Measurements from ENCODE around the gene NOL12.
A peak's percentile ranks its signal among the peaks of the same experiment; 100 is the strongest.

Gene NOL12

DNA sequence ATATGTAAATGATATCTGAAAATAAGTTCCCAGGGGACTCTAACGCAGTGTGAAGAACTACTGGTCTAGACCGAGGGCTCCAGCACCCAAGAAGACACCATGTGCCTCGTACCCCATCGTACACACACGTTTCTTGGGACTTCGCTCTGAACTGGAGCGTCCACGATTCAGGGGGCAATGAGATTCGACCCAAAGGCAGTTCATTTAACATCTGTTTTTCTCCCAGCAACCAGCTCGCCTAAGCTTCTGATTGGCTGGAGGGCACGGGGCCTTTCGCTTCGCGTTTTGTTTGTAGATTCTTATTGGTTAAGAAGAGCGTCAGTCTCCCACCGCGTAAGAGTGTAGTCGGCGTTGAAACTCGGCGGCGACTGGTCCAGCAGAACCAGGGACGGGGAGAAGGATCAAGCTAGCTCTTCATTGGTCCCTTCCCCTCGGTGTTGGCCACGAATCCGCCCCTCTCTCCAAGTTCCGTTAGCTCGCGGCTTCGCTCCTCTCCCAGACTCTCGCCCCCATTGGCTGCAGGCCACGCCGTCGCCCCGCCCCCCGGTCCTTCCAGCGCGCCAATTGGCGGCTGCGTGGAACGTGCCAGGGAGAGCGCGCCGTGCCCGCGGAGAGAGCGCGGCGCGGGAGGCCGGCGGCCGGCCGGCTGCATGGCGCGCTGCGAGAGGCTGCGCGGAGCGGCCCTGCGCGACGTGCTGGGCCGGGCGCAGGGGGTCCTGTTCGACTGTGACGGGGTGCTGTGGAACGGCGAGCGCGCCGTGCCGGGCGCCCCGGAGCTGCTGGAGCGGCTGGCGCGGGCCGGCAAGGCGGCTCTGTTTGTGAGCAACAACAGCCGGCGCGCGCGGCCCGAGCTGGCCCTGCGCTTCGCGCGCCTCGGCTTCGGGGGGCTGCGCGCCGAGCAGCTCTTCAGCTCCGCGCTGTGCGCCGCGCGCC, 27.7 kb upstream of the NOL12 start, which contains the start of gene PDXP:
TSS of gene PDXP (plus strand) at position 591 of the 933 bp plus-strand sequence. CDS start at position 651, 60 bp downstream.
- DNase-seq: peak; percentile 90

- DNase-seq: peak; percentile 54
Observed at GRCh38 chr22:37659066-37659896, 26.9 kb upstream of the NOL12 start.

DNA sequence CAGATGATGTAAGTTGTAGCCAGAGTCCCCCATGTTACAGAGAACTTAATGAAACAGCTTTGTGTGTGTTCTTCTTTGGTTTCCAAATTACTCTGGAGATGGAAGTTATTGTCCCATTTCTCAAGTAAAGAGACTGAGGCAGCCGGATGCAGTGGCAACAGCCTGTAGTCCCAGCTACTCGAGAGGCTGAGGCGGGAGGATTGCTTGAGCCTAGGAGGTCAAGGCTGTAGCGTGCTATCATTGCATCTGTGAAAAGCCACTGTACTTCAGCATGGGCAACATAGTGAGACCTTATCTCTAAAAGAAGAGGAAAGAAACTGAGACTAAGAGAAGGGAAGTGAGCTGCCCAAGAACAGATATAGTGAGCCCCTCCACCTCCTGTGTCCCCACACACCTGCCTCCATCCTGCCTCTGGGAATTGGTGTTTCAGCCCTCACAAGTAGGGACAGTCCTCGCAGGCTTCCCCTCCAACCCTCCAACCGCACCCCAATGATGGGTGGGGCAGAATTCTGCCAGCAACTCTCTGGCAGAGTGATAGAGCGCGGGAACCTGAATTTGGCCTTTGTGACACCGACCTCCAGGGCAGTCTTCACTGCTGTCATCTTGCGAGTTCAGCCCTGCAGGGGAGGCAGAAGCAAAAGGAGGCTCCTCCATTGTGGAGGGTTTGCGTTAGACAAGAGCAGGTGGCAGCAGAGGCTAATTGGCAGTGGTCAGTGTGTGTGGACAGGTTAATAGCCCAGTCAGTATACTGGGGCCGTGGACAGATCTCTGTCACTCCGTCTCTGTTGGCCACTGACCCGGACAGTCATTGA, 26.0 kb upstream of the NOL12 start:
- no peak for DNase-seq

DNA sequence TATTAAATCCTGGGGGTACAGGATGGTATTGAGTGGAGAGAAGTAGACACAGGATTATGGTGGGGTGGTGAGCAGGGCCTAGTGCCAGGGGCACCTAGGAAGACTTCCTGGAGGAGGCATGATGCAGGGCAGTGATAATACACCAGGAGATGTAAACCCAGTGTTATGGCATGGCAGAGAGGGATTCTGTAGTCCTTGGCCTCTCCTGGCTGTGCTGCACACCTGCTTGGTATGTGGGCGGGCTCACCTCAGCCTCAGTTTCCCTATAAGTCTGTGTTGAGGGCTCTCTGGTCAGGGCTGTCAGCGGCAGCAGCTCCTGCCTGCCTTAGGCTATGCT, 25.5 kb upstream of the NOL12 start:
- no peak for DNase-seq

- peak; percentile 61 for DNase-seq
Observed at GRCh38 chr22:37661160-37661924, 24.8 kb upstream of the NOL12 start.

DNA sequence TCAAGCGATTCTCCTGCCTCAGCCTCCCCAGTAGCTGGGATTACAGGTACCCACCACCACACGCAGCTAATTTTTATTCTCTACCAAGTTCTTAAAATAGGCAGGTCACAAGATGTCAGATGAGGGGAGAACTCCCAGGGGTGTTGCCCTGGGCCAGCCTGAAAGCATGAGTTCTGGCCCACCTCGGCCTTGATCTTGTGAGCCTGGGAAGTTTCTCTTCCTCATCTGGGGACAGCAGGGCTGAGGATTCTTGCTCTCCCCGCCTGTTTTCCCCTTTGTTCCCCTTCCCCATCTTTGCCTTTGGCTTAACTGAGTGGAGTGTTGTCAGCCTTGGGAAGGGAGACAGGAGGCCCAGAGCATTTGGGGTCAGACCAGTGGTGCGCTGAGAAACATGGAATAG, 24.1 kb upstream of the NOL12 start:
- no peak for DNase-seq

DNA sequence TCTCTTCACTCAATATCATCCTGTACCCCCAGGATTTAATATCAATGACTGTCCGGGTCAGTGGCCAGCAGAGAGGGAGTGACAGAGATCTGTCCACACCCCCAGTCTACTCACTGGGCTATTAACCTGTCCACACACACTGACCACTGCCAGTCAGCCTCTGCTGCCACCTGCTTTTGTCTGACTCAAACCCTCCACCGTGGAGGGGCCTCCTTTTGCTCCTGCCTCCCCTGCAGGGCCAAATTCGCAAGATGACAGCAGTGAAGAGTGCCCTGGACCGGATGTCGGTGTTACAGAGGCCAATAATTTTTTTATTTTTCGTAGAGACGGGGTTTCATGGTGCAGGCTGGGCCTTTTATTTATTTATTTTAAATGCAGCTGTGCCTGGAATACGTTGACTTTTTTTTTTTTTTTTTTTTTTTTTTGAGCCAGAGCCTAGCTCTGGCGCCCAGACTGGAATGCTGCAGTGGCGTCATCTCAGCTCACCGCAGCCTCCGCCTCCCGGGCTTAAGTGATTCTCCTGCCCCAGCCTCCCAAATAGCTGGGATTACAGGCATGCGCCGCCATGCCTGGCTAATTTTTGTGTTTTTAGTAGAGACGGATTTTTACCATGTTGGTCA, 22.5 kb upstream of the NOL12 start:
- no peak for DNase-seq

DNA sequence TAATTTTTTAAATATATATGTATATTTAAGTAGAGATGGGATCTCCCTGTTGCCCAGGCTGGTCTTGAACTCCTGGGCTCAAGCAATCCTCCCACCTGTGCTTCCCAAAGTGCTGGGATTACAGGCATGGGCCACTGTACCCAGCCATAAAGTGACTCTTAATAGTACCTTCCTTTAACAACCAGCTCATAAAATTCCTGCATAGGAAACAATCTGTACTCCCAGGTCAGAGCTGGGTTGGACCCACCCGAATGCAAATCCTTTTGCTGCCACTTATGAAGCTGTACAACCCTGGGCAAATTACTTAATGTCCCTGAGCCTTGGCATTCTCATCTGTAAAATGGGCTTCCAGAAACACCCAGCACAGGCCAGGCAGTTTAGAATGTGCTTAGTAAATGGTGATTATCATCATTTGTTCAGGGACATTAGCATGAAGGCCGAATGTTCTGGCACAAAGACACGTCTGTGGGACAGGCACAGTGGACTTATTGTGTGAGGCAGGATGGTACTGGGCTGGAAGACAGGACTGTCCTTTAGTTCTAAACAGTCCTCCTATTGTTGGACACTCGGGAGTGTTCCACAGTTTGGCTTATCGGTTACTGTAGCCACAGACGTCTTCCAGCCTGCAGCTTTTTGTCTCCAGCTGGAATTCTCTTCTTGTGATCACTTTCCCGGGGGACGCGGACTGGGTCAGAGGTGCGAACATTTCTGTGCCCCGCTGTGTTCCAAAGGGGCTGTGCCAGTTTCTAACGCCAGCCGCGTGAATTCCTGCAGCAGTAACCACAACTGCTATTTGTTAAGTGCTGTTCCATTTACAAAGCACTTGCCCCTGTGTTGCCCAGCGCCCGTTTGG, 21.7 kb upstream of the NOL12 start:
- no peak for DNase-seq

- DNase-seq: no peak
Observed at GRCh38 chr22:37665487-37665886, 20.7 kb upstream of the NOL12 start.

DNA sequence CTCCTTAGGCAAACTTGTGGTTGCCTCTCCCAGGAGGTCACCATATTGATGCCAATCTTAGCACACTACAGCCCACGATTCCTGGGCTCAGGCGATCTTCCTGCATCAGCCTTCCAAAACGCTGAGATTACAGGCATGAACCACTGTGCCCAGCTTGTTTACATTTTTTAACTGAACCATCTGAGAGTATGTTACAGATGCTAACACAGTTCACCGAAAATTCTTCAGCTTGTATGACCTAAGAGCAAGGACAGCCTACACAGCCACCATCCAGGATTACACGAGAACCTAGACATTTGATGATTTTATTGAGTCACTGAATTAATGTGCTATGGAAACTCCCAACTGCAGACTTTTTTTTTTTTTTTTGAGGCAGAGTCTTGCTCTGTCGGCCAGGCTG, 16.6 kb upstream of the NOL12 start:
- no peak for DNase-seq

GRCh38 chr22:37672206-37672919, 13.8 kb upstream of the NOL12 start:
- no peak for DNase-seq

DNA sequence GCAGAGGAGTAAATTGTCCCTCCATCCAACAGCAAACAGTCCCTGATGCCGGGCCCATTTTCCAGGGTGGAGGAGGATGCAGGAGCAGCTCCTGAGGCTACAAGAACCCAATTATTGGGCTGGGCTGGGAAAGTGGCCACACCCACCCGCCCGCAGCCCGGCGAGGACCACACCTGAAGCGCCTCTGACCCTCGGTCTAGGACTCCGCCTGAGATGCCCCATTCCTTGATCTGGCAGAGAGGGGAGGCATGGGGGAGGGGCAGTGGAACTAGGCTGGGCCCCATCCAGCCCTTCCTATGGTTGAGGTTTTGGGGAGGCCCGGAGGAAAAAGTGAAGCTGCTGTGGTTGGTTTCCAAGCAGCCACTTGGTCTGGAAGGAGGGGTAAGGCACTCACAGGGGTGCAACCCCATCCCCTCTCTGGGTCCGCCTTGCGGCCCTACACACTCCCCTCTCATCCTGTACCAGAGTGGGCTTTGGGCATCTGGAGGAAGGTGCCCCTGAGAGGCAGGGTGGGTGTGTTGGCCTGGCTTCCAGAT, 13.2 kb upstream of the NOL12 start:
- no peak for DNase-seq

DNA sequence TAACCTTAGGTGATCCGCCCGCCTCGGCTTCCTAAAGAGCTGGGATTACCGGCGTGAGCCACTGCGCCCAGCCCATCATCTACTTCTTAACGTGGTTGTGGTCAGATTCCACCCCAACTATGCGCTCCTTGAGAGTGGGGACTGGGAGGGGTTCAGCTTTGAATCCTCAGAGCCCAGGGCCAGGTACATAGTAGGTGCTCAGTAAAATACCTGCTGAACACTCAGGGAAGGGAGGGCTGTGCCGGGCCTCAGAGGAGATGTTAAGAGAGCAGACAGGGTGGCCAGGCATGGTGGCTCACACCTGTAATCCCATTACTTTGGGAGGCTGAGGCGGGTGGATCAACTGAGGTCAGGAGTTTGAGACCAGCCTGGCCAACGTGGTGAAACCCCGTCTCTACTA, 11.9 kb upstream of the NOL12 start:
- no peak for DNase-seq

DNA sequence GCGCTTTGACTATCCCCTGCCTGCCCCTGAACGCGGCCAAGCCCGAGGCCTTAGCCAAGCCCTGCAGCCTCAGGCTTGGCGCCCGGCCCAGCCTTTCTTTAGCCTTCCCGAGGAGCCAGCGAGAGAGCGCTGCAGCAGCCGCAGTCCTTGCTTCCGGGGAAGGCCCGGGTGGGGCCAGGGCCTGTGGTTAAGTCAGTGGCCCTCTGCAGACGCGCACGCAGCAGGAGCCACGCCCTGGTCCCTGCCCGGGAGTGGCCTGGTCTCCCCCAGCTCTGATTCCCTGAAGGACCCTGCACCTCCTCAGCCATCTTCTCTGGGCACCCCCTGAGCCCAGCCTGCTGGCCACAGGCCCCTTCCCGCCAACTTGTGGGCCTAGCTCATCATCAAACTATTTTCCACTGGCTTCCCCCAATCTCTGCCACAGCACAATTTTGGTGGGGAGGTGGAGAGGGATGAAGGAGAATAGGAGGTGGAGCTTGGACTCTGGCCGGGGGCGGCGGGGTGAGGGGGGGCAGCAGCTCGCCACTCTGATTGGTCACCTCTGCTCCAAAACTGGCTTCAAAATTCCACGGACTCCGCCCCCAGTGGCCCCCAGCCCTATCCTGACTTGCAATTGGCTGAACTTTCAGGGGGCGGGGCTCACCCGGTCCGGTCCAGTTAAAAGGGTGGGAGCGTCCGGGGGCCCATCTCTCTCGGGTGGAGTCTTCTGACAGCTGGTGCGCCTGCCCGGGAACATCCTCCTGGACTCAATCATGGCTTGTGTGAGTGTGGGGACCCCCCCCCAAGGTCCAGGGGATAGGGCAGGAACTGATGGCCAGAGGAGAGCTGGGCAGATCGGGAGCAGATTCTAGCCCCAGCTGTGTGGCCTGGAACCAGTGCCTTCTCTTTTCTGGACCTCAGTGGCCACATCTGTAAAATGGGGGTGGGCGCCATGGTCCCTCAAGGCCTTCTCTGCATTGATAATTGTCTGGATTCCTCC, 10.9 kb upstream of the NOL12 start, which contains the start of gene LGALS1:
TSS of gene LGALS1 (plus strand) at position 686 of the 979 bp plus-strand sequence. CDS start at position 753, 67 bp downstream.
- peak; percentile 72 for DNase-seq

DNA sequence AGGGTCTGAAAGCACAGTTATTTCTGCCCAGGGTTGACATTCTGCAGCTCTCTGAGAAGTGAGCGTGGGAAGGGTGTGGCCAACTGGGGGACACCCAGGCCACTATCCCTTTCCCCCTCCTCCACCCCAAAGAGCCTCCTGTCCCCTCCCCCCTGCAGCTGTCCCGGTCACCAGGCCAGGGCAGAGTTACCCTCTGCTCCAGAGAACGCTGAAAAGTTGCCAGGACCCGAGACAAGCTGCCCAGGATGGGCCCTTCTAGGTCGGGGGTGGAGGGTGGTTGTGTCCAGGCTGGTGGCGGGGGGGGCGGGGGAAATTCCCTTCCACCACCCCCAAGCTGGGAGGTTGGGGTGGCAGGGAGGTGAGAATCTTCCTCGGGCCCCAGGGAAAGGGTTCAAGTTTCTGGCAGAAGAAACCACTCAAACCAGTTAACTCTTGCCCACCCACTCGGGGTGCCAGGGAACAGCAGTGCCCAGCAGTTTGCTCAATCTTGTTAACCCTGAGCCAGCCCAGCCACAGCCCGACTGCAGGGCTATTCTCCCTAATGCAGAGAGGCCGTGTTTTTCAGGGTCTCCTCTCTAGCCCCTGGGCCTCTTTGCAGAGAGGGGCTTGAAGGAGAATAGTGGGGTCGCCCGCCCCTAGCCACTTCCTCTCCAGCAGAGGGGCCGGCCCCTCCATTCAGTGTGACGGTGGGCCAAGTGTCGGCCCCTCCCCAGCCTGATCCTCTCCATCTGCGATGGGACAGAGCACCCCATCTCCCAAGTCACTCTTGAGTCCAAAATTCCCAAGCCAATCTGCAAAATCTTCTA, 10.0 kb upstream of the NOL12 start:
- peak; percentile 62 for DNase-seq

DNA sequence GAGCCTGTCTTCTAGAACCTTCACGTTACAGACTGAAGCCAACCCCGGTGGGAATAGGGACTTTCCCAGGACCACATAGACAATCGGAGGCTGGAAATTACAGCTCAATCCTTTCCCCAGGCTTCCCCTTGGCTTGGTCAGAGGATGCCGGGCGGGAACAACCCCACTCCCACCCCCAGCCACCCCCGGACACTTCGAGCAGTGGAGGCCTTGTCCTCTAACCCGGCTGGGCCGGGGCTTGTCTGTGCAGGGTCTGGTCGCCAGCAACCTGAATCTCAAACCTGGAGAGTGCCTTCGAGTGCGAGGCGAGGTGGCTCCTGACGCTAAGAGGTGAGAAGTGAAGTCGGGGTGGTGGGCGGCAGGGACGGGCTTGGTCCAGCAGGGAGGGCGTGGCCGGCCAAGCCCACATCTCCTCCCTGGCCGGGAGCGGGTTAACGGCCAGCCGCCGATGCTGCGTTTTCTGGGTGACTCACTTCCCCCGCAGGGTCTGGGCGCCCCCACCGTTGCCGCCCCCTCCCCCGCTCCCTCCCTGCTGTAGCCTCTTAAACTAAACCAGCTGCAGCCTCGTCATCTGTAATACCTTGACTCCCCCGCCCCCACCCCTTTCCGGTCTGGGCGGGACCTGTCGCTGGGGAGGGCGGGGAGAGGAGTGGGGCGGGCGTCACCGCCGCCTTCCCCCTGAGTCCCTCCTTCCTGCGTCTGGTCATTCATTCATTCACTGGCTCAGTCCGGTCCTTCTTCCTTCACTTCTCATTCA, 9.2 kb upstream of the NOL12 start:
- peak; percentile 68 for DNase-seq

Measured in right kidney (tissue), 1 donor.